HEK293 (cell line): ENCODE results near the gene PRRG4.
A peak's percentile ranks its signal among the peaks of the same experiment; 100 is the strongest.

Experiments
- EGR2 ChIP-seq: fragments of 450-650 bp; formaldehyde crosslinking; IDR thresholded peaks from 2 replicates; pipeline ENCODE4 v1.5.1; 2016; ENCODE audit warnings: low read depth, missing biosample characterization, missing genetic modification characterization
- GLI4 ChIP-seq: fragments of 450-650 bp; formaldehyde crosslinking; IDR thresholded peaks from 2 replicates; pipeline ENCODE4 v1.5.1; 2016; ENCODE audit warnings: missing biosample characterization, missing genetic modification characterization
- GLIS1 ChIP-seq: fragments of 450-650 bp; formaldehyde crosslinking; IDR thresholded peaks from 2 replicates; pipeline ENCODE4 v1.5.1; 2016; ENCODE audit warnings: missing biosample characterization, missing genetic modification characterization
- HOXD13 ChIP-seq: sonication (generic); formaldehyde crosslinking; IDR thresholded peaks from 2 replicates; pipeline ENCODE4 v1.8.0; 2022; ENCODE audit warnings: missing genetic modification reagents, borderline replicate concordance
- INSM2 ChIP-seq: fragments of 450-650 bp; formaldehyde crosslinking; IDR thresholded peaks from 2 replicates; pipeline ENCODE4 v1.5.1; 2016; ENCODE audit warnings: missing biosample characterization, missing genetic modification characterization
- OSR2 ChIP-seq: fragments of 450-650 bp; formaldehyde crosslinking; IDR thresholded peaks from 2 replicates; pipeline ENCODE4 v1.5.1; 2016; ENCODE audit warnings: missing biosample characterization, missing genetic modification characterization
- PRDM2 ChIP-seq: fragments of 450-650 bp; formaldehyde crosslinking; IDR thresholded peaks from 2 replicates; pipeline ENCODE4 v1.5.1; 2016; ENCODE audit warnings: missing biosample characterization, missing genetic modification characterization, borderline replicate concordance
- SALL2 ChIP-seq: fragments of 450-650 bp; formaldehyde crosslinking; IDR thresholded peaks from 2 replicates; pipeline ENCODE4 v1.5.0; 2017; ENCODE audit warnings: missing biosample characterization, mild to moderate bottlenecking, missing genetic modification characterization, borderline replicate concordance
- SCRT1 ChIP-seq: fragments of 450-650 bp; formaldehyde crosslinking; IDR thresholded peaks from 2 replicates; pipeline ENCODE4 v1.5.1; 2016; ENCODE audit warnings: missing biosample characterization, missing genetic modification characterization, borderline replicate concordance
- SETDB1 ChIP-seq: IDR thresholded peaks from one replicate; pipeline ENCODE4 v1.6.1; 2017; ENCODE audit warnings: mild to moderate bottlenecking, low read length, moderate library complexity, mixed read lengths; ENCODE audit not compliant: insufficient read length
- ZBTB20 ChIP-seq: fragments of 450-650 bp; formaldehyde crosslinking; IDR thresholded peaks from 2 replicates; pipeline ENCODE4 v1.5.1; 2016; ENCODE audit warnings: missing biosample characterization, missing genetic modification characterization
- ZBTB21 ChIP-seq: fragments of 450-650 bp; formaldehyde crosslinking; IDR thresholded peaks from 2 replicates; pipeline ENCODE4 v1.5.1; 2017; ENCODE audit warnings: missing biosample characterization, missing genetic modification characterization
- ZBTB8A ChIP-seq: fragments of 450-650 bp; formaldehyde crosslinking; IDR thresholded peaks from 2 replicates; pipeline ENCODE4 v1.5.1; 2016; ENCODE audit warnings: missing biosample characterization, missing genetic modification characterization
- ZFP3 ChIP-seq: fragments of 450-650 bp; formaldehyde crosslinking; IDR thresholded peaks from 2 replicates; pipeline ENCODE4 v1.5.1; 2016; ENCODE audit warnings: low read depth, missing biosample characterization, missing genetic modification characterization
- ZFP41 ChIP-seq: fragments of 450-650 bp; formaldehyde crosslinking; IDR thresholded peaks from 2 replicates; pipeline ENCODE4 v1.5.1; 2016; ENCODE audit warnings: missing biosample characterization, missing genetic modification characterization, borderline replicate concordance
- ZIC2 ChIP-seq: fragments of 450-650 bp; formaldehyde crosslinking; IDR thresholded peaks from 2 replicates; pipeline ENCODE4 v1.5.1; 2016; ENCODE audit warnings: missing biosample characterization, missing genetic modification characterization
- ZNF114 ChIP-seq: fragments of 450-650 bp; formaldehyde crosslinking; IDR thresholded peaks from 2 replicates; pipeline ENCODE4 v1.5.0; 2017; ENCODE audit warnings: missing biosample characterization, missing genetic modification characterization
- ZNF174 ChIP-seq: fragments of 450-650 bp; formaldehyde crosslinking; IDR thresholded peaks from 2 replicates; pipeline ENCODE4 v1.5.0; 2017; ENCODE audit warnings: missing biosample characterization, mild to moderate bottlenecking, missing genetic modification characterization
- ZNF239 ChIP-seq: fragments of 450-650 bp; formaldehyde crosslinking; IDR thresholded peaks from 2 replicates; pipeline ENCODE4 v1.5.1; 2016; ENCODE audit warnings: missing biosample characterization, missing genetic modification characterization
- ZNF366 ChIP-seq: fragments of 450-650 bp; formaldehyde crosslinking; conservative IDR thresholded peaks from 2 replicates; pipeline ENCODE4 v1.5.1; 2016; ENCODE audit warnings: missing biosample characterization, missing genetic modification characterization
- ZNF544 ChIP-seq: fragments of 450-650 bp; formaldehyde crosslinking; IDR thresholded peaks from 2 replicates; pipeline ENCODE4 v1.5.0; 2017; ENCODE audit warnings: missing biosample characterization, missing genetic modification characterization
- ZNF610 ChIP-seq: fragments of 450-650 bp; formaldehyde crosslinking; IDR thresholded peaks from 2 replicates; pipeline ENCODE4 v1.5.1; 2016; ENCODE audit warnings: missing biosample characterization, missing genetic modification characterization, borderline replicate concordance
- ZNF670 ChIP-seq: fragments of 450-650 bp; formaldehyde crosslinking; IDR thresholded peaks from 2 replicates; pipeline ENCODE4 v1.5.1; 2016; ENCODE audit warnings: missing biosample characterization, missing genetic modification characterization, low read depth
- ZNF76 ChIP-seq: fragments of 450-650 bp; formaldehyde crosslinking; IDR thresholded peaks from 2 replicates; pipeline ENCODE4; 2016; ENCODE audit warnings: low read depth, missing biosample characterization, missing genetic modification characterization, borderline replicate concordance
- TF ChIP-seq, protein P1 (sequence below): fragments of 450-650 bp; IDR thresholded peaks from 2 replicates; pipeline ENCODE4 v1.5.1; 2018; ENCODE audit warnings: missing biosample characterization, mild to moderate bottlenecking, missing genetic modification characterization
- TF ChIP-seq, protein P2 (sequence below): fragments of 450-650 bp; formaldehyde crosslinking; IDR thresholded peaks from 2 replicates; pipeline ENCODE4 v1.5.1; 2016; ENCODE audit warnings: missing biosample characterization, missing genetic modification characterization
- TF ChIP-seq, protein P3 (sequence below): fragments of 450-650 bp; formaldehyde crosslinking; IDR thresholded peaks from 2 replicates; pipeline ENCODE4 v1.5.1; 2016; ENCODE audit warnings: missing biosample characterization, missing genetic modification characterization

Gene PRRG4

DNA sequence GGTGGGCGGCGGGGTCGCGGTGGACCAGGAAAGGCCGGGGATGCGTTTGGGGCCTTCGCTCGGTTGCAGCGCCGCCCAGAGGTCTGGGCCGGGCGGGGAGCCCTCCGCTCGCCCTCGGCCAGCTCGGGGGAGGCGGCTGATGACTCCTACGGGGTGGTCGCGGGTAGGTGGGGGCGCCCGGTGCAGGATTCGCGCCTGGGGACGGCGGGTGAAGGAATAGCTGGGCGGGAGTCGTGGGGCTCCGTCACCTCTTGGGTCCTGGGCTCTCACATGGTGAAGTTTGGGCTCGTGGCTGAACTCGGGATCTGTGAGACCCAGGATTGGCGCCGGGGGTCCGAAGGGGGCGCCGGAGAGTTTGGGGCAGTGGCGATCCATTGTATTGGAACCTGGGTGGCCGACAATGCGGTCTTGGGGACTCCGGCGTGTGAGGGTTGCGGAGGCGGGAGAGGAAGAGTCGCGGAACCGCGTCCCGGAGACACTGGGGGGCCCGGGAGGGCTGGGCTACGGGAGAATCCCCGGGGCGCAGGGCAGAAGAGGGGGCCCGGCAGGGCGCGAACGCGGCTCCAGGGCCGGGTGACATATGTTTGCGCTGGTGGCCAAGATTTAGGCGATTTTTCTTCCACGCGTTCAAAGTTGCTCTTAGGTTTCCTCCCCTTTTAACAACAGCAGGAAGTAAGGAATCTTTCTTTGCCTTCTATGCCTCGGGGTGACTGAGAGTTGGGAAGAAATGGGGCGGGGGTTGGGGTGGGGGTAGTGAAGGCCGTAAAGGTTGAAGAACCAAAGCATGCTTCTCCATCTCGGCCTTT, 63.8 kb downstream of the PRRG4 start (continued):
- TF ChIP-seq INSM2 (0 out of 2 replicates have a peak, but pooled peaks have one; percentile 16), PRDM2 (tag by site-specific recombination) (no peak), GLIS1 (tag by site-specific recombination) (peak; percentile 65), GLI4 (tag by site-specific recombination) (no peak), SETDB1 (no peak), ZBTB8A (tag by site-specific recombination) (peak; percentile 80), ZNF174 (tag by site-specific recombination) (no peak), EGR2 (tag by site-specific recombination) (peak; percentile 49), ZNF610 (no peak), ZBTB21 (no peak), OSR2 (0 out of 2 replicates have a peak, but pooled peaks have one; percentile 20), ZFP41 (tag by site-specific recombination) (no peak), ZFP3 (no peak), ZNF544 (tag by site-specific recombination) (no peak), ZNF114 (tag by site-specific recombination) (no peak), ZIC2 (tag by site-specific recombination) (0 out of 2 replicates have a peak, but pooled peaks have one; percentile 39), ZNF76 (tag by site-specific recombination) (peak; percentile 34; the same call in 1 of the 2 replicates), SALL2 (tag by site-specific recombination) (no peak), ZNF239 (no peak), SCRT1 (tag by site-specific recombination) (no peak), ZNF670 (no peak), ZBTB20 (tag by site-specific recombination) (peak; percentile 82), HOXD13 (CRISPR knock-in tag) (no peak), ZNF366 (tag by site-specific recombination) (no peak)
- TF ChIP-seq, protein P1, sequence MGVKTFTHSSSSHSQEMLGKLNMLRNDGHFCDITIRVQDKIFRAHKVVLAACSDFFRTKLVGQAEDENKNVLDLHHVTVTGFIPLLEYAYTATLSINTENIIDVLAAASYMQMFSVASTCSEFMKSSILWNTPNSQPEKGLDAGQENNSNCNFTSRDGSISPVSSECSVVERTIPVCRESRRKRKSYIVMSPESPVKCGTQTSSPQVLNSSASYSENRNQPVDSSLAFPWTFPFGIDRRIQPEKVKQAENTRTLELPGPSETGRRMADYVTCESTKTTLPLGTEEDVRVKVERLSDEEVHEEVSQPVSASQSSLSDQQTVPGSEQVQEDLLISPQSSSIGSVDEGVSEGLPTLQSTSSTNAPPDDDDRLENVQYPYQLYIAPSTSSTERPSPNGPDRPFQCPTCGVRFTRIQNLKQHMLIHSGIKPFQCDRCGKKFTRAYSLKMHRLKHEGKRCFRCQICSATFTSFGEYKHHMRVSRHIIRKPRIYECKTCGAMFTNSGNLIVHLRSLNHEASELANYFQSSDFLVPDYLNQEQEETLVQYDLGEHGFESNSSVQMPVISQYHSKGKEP, result peak; percentile 68
- TF ChIP-seq, protein P2, sequence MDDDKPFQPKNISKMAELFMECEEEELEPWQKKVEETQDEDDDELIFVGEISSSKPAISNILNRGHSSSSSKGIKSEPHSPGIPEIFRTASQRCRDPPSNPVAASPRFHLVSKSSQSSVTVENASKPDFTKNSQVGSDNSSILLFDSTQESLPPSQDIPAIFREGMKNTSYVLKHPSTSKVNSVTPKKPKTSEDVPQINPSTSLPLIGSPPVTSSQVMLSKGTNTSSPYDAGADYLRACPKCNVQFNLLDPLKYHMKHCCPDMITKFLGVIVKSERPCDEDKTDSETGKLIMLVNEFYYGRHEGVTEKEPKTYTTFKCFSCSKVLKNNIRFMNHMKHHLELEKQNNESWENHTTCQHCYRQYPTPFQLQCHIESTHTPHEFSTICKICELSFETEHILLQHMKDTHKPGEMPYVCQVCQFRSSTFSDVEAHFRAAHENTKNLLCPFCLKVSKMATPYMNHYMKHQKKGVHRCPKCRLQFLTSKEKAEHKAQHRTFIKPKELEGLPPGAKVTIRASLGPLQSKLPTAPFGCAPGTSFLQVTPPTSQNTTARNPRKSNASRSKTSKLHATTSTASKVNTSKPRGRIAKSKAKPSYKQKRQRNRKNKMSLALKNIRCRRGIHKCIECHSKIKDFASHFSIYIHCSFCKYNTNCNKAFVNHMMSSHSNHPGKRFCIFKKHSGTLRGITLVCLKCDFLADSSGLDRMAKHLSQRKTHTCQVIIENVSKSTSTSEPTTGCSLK (tag by site-specific recombination), result no peak
- TF ChIP-seq, protein P3, sequence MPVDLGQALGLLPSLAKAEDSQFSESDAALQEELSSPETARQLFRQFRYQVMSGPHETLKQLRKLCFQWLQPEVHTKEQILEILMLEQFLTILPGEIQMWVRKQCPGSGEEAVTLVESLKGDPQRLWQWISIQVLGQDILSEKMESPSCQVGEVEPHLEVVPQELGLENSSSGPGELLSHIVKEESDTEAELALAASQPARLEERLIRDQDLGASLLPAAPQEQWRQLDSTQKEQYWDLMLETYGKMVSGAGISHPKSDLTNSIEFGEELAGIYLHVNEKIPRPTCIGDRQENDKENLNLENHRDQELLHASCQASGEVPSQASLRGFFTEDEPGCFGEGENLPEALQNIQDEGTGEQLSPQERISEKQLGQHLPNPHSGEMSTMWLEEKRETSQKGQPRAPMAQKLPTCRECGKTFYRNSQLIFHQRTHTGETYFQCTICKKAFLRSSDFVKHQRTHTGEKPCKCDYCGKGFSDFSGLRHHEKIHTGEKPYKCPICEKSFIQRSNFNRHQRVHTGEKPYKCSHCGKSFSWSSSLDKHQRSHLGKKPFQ (tag by site-specific recombination), result no peak
